ENCODE measurements around the gene SCAMP4. TPM values are rescaled to one million over a fixed set of nuclear protein-coding genes. Genes with fewer than 3 reads are reported as not detected.

Gene SCAMP4
- 48.4 TPM for total RNA-seq
- long read RNA-seq, transcript SCAMP4-201 (7 exons, 2,684 nt): major isoform, 5 of 11 reads
- long read RNA-seq, partial matches to known transcripts: 5 of 11 reads
- long read RNA-seq, other reads (novel, unspliced or antisense): 0 of 11 reads

- peak; percentile 100 for DNase-seq (ENCODE audit: low spot score)
Measured at GRCh38 chr19:1905110-1905862, at the start of gene SCAMP4, which contains the start of gene ADAT3. Gene SCAMP4, plus strand, starts transcription at chr19:1905399. Its CDS starts 9,621 bp downstream, at chr19:1915020. Gene ADAT3, plus strand, starts transcription at chr19:1905399. Its CDS starts 6,649 bp downstream, at chr19:1912048.

GRCh38 chr19:1855828-1856255 is 49.4 kb upstream of the SCAMP4 start:
- no peak for DNase-seq (ENCODE audit: low spot score)

- DNase-seq (ENCODE audit: low spot score): no peak
Measured at GRCh38 chr19:1856345-1856697, 48.9 kb upstream of the SCAMP4 start.

- DNase-seq (ENCODE audit: low spot score): peak; percentile 95
Measured at GRCh38 chr19:1856698-1857603, 48.2 kb upstream of the SCAMP4 start.

- DNase-seq (ENCODE audit: low spot score): no peak
Measured at GRCh38 chr19:1857648-1858326, 47.4 kb upstream of the SCAMP4 start.

- DNase-seq (ENCODE audit: low spot score): no peak
Measured at GRCh38 chr19:1858412-1859081, 46.7 kb upstream of the SCAMP4 start.

GRCh38 chr19:1859331-1859781 is 45.8 kb upstream of the SCAMP4 start:
- no peak for DNase-seq (ENCODE audit: low spot score)

GRCh38 chr19:1860042-1860775 is 45.0 kb upstream of the SCAMP4 start:
- DNase-seq (ENCODE audit: low spot score): no peak

GRCh38 chr19:1860821-1861598 is 44.2 kb upstream of the SCAMP4 start:
- no peak for DNase-seq (ENCODE audit: low spot score)

GRCh38 chr19:1861599-1862031 is 43.6 kb upstream of the SCAMP4 start:
- no peak for DNase-seq (ENCODE audit: low spot score)

GRCh38 chr19:1862068-1862423 is 43.2 kb upstream of the SCAMP4 start:
- DNase-seq (ENCODE audit: low spot score): no peak

GRCh38 chr19:1862424-1863327 is 42.5 kb upstream of the SCAMP4 start:
- DNase-seq (ENCODE audit: low spot score): no peak

- no peak for DNase-seq (ENCODE audit: low spot score)
Measured at GRCh38 chr19:1863328-1863637, 41.9 kb upstream of the SCAMP4 start, which contains the start of gene KLF16. Gene KLF16, minus strand, starts transcription at chr19:1863579. Its CDS starts 82 bp downstream, at chr19:1863497.

GRCh38 chr19:1863638-1864479 is 41.3 kb upstream of the SCAMP4 start:
- peak; percentile 98 for DNase-seq (ENCODE audit: low spot score)

GRCh38 chr19:1864480-1865171 is 40.6 kb upstream of the SCAMP4 start:
- peak; percentile 94 for DNase-seq (ENCODE audit: low spot score)

GRCh38 chr19:1865172-1866010 is 39.8 kb upstream of the SCAMP4 start:
- DNase-seq (ENCODE audit: low spot score): no peak

Data from mesenteric fat pad (tissue), 1 donor.